AG04450 (cell line): Measurements from ENCODE around the gene CALHM5. TPM values are rescaled to one million over a fixed set of nuclear protein-coding genes. Genes with fewer than 3 reads are reported as not detected.

Experiments
- CTCF ChIA-PET: fragments of 300-600, 350-600 bp; formaldehyde crosslinking; extraction: SDS; loops from one replicate; lab custom pipeline; 2022; ENCODE audit warnings: antibody characterized with exemption, inconsistent platforms; lab: Charles Lee
- POLR2A ChIA-PET: fragments of 350-600 bp; formaldehyde crosslinking; extraction: SDS; loops from one replicate; lab custom pipeline; 2021; ENCODE audit warnings: antibody characterized with exemption, inconsistent platforms; lab: Yijun Ruan, JAX
- DNase-seq: peaks from one replicate; pipeline ENCODE4 v3.0.0-alpha.2; 2011; ENCODE audit warnings: low read depth, low spot score
- H3K27ac ChIP-seq: one replicate; pipeline ENCODE4 v1.5.1; 2012; ENCODE audit warnings: low read depth, low read length, control low read depth
- H3K27me3 ChIP-seq: one replicate; pipeline ENCODE4 v1.6.0; 2012; ENCODE audit warnings: low read length; ENCODE audit not compliant: control insufficient read depth, insufficient read depth
- H3K4me3 ChIP-seq: 2 replicates; pipeline ENCODE4 v1.5.1; 2011; ENCODE audit warnings: mild to moderate bottlenecking, low read depth, low read length, control low read depth
- H3K9me3 ChIP-seq: 2 replicates; pipeline ENCODE4 v1.5.1; 2012; ENCODE audit warnings: low read length; ENCODE audit not compliant: control insufficient read depth, insufficient read depth
- polyA minus RNA-seq: library from RNA; depleted of rRNA, polyadenylated mRNA; stranded (reverse); fragments of >200 nt; gene quantifications from 2 replicates; pipeline ENCODE4 v1.2.3, GENCODE V29; 2011; rRNA and poly(A)+ RNA removed
- polyA plus RNA-seq: library from polyadenylated mRNA; depleted of rRNA; stranded (reverse); fragments of >200 nt; gene quantifications from 2 replicates; pipeline ENCODE4 v1.2.3, GENCODE V29; 2011; rRNA removed
- TF ChIP-seq, protein P1 (sequence below): IDR thresholded peaks from 2 replicates; pipeline ENCODE4 v1.5.1; 2011; ENCODE audit warnings: low read depth, low read length, control low read depth, inconsistent platforms

Gene CALHM5, protein sequence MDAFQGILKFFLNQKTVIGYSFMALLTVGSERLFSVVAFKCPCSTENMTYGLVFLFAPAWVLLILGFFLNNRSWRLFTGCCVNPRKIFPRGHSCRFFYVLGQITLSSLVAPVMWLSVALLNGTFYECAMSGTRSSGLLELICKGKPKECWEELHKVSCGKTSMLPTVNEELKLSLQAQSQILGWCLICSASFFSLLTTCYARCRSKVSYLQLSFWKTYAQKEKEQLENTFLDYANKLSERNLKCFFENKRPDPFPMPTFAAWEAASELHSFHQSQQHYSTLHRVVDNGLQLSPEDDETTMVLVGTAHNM
- polyA plus RNA-seq (6.8 and 7.7 TPM in 2 replicates), polyA minus RNA-seq (7.6 and 9.5 TPM in 2 replicates)

DNA sequence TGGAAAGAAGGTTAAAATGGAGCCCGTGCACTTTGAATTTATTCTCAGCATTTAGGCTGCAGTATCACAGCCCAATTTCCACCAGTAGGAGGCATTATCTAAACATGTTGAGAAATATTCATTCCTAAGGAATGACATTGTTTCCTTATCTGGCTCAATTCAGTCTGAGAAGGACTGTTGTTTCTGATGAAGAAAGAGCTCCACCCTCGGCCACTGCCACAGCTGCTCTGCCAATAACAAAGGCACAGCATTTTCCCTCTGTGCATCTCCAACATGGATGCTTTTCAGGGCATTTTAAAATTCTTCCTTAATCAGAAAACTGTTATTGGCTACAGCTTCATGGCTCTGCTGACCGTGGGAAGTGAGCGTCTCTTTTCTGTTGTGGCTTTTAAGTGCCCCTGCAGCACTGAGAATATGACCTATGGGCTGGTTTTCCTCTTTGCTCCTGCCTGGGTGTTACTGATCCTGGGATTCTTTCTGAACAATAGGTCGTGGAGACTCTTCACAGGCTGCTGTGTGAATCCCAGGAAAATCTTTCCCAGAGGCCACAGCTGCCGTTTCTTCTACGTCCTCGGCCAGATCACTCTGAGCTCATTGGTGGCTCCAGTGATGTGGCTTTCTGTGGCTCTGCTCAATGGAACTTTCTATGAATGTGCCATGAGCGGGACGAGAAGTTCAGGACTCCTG lies at the start of gene CALHM5:
Gene CALHM5 (plus strand): TSS at position 216 of the 687 bp plus-strand sequence. CDS start 58 bp downstream, at position 274.
- peak; percentile 78 for DNase-seq
- Histone ChIP-seq H3K4me3 (peak within 1 kb of the TSS; percentile 66), H3K9me3 (no peaks in the 10 kb centered on the region), H3K27ac (peak within 1 kb of the TSS; percentile 94), H3K27me3 (no peaks in the 10 kb centered on the region)
- CTCF ChIA-PET: interaction anchor here (0.6 to 9.0 kb wide), 51 partner anchors 9 to 295 kb away, joined by 3 to 78 read pairs (median 4); partner anchors contain the start of genes RWDD1 and TSPYL1
- POLR2A ChIA-PET: interaction anchor here (1.0 to 1.7 kb wide), 5 partner anchors 15 to 141 kb away, joined by 3 to 9 read pairs (median 8); partner anchors contain the start of genes DSE and RWDD1
- TF ChIP-seq, protein P1, sequence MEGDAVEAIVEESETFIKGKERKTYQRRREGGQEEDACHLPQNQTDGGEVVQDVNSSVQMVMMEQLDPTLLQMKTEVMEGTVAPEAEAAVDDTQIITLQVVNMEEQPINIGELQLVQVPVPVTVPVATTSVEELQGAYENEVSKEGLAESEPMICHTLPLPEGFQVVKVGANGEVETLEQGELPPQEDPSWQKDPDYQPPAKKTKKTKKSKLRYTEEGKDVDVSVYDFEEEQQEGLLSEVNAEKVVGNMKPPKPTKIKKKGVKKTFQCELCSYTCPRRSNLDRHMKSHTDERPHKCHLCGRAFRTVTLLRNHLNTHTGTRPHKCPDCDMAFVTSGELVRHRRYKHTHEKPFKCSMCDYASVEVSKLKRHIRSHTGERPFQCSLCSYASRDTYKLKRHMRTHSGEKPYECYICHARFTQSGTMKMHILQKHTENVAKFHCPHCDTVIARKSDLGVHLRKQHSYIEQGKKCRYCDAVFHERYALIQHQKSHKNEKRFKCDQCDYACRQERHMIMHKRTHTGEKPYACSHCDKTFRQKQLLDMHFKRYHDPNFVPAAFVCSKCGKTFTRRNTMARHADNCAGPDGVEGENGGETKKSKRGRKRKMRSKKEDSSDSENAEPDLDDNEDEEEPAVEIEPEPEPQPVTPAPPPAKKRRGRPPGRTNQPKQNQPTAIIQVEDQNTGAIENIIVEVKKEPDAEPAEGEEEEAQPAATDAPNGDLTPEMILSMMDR: peak; percentile 83

DNA sequence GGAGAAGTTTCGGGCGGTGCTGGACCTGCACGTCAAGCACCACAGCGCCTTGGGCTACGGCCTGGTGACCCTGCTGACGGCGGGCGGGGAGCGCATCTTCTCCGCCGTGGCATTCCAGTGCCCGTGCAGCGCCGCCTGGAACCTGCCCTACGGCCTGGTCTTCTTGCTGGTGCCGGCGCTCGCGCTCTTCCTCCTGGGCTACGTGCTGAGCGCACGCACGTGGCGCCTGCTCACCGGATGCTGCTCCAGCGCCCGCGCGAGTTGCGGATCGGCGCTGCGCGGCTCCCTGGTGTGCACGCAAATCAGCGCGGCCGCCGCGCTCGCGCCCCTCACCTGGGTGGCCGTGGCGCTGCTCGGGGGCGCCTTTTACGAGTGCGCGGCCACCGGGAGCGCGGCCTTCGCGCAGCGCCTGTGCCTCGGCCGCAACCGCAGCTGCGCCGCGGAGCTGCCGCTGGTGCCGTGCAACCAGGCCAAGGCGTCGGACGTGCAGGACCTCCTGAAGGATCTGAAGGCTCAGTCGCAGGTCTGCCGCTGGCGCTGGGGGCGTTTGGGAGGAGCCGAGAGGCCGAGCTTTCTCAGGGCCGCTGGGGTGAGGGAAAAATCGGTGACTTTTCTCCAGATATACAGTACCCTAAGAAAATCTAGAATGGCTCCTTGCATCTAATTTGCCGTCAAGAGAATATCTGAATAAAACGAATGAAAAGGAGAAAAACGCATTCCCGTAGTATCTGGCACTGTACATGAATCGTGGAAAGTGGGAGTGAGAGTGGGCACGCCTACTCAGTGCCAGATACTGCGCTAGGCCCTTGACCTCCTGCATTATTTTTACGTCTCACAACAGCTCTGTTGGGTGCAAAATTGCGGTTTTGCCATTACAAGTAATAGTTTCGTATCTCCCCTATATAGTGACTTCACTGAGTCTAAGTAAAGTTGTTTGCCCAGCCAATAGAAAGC lies 49.2 kb upstream of the CALHM5 start:
- Histone ChIP-seq H3K27ac (no peak overlapping the region), H3K27me3 (no peaks in the 10 kb centered on the region), H3K9me3 (peaks cover 5% of the 10 kb centered on the region), H3K4me3 (peak overlapping the region; percentile 42)
- ChIA-PET POLR2A (interaction anchor here (0.9 kb wide), 1 partner anchor 92 kb away, joined by 3 read pairs; the partner anchor contains the start of gene DSE), CTCF (interaction anchor here (0.6 to 2.5 kb wide), 2 partner anchors 174 to 272 kb away, joined by 3 to 8 read pairs; no protein-coding TSS in a partner anchor)
- no peak for DNase-seq
- TF ChIP-seq, protein P1: no peak

DNA sequence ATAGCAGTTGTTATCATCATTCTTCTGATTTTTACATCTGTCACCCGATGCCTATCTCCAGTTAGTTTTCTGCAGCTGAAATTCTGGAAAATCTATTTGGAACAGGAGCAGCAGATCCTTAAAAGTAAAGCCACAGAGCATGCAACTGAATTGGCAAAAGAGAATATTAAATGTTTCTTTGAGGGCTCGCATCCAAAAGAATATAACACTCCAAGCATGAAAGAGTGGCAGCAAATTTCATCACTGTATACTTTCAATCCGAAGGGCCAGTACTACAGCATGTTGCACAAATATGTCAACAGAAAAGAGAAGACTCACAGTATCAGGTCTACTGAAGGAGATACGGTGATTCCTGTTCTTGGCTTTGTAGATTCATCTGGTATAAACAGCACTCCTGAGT lies 48.1 kb upstream of the CALHM5 start:
- POLR2A ChIA-PET: no interaction called here
- no peak for DNase-seq
- H3K4me3 ChIP-seq: no peak overlapping the region
- H3K9me3 ChIP-seq: peaks cover 5% of the 10 kb centered on the region
- no peaks in the 10 kb centered on the region for H3K27me3 ChIP-seq
- TF ChIP-seq, protein P1: no peak
- H3K27ac ChIP-seq: no peak overlapping the region
- CTCF ChIA-PET: interaction anchor here (0.6 to 2.5 kb wide), 4 partner anchors 19 to 273 kb away, joined by 3 to 8 read pairs (median 4); partner anchors contain the start of gene CALHM5

DNA sequence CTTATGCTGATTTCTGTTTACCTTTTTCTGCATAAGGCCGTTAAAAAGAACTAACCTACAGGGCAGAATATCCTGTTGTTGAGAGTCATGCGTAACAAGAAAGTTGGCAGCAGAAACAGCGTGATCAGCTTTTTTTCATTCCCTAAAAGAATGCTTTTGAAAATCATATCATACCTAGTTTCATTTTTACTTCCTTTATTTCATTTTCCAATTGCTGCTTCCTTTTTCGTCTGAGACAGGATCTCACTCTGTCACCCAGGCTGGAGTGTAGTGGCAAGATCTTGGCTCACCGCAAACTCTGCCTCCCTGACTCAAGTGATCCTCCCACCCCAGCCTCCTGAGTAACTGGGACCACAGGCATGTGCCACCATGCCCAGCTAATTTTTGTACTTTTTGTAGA lies 46.2 kb upstream of the CALHM5 start:
- DNase-seq: no peak
- TF ChIP-seq, protein P1: no peak
- Histone ChIP-seq H3K27me3 (no peaks in the 10 kb centered on the region), H3K9me3 (peaks cover 5% of the 10 kb centered on the region), H3K4me3 (no peak overlapping the region), H3K27ac (no peak overlapping the region)
- ChIA-PET POLR2A (no interaction called here), CTCF (interaction anchor here (2.1 kb wide), 1 partner anchor 46 kb away, joined by 6 read pairs; the partner anchor contains the start of gene CALHM5)
